ENCODE measurements around the gene CATSPER3. TPM values are rescaled to one million over a fixed set of nuclear protein-coding genes. Genes with fewer than 3 reads are reported as not detected.

The CATSPER3 gene
- total RNA-seq, 1 experiment from 2014 or later: 0.37 TPM

GRCh38 chr5:135045488-135045887, 77.8 kb downstream of the CATSPER3 start:
- no peak for ATAC-seq
- no peak overlapping the region for H3K27ac Mint-ChIP-seq
- H3K9me3 Mint-ChIP-seq: no peaks in the 10 kb centered on the region
- peaks cover 100% of the 10 kb centered on the region for H3K27me3 Mint-ChIP-seq (ENCODE audit: low read depth)
- peaks cover 5% of the 10 kb centered on the region for H3K4me1 Mint-ChIP-seq
- no peak overlapping the region for H3K4me3 Mint-ChIP-seq
- TF ChIP-seq IRF2 (CRISPR knock-in tag; IDR thresholded peaks at IDR 0.05; ENCODE audit: borderline replicate concordance, low read depth) (no peak), ZNF138 (CRISPR knock-in tag; conservative IDR thresholded peaks at IDR 0.05) (no peak), E2F1 (CRISPR knock-in tag; IDR thresholded peaks at IDR 0.05) (no peak), GTF2I (CRISPR knock-in tag; conservative IDR thresholded peaks at IDR 0.05) (no peak), GABPB1 (CRISPR knock-in tag; IDR thresholded peaks at IDR 0.05) (no peak), ESRRA (CRISPR knock-in tag; IDR thresholded peaks at IDR 0.05; ENCODE audit: borderline replicate concordance) (no peak), RORB (CRISPR knock-in tag; IDR thresholded peaks at IDR 0.05) (no peak), JAZF1 (CRISPR knock-in tag; IDR thresholded peaks at IDR 0.05) (no peak), E2F4 (CRISPR knock-in tag; IDR thresholded peaks at IDR 0.05; ENCODE audit: borderline replicate concordance, low read depth) (no peak), NR1H2 (CRISPR knock-in tag; IDR thresholded peaks at IDR 0.05) (no peak), SOX15 (CRISPR knock-in tag; IDR thresholded peaks at IDR 0.05) (no peak), KAT7 (CRISPR knock-in tag; IDR thresholded peaks at IDR 0.05; ENCODE audit: borderline replicate concordance) (no peak), PREB (CRISPR knock-in tag; IDR thresholded peaks at IDR 0.05; ENCODE audit: borderline replicate concordance) (no peak), PRRX2 (CRISPR knock-in tag; IDR thresholded peaks at IDR 0.05) (no peak), ZNF219 (CRISPR knock-in tag; IDR thresholded peaks at IDR 0.05; ENCODE audit: borderline replicate concordance) (no peak), TCF7 (CRISPR knock-in tag; IDR thresholded peaks at IDR 0.05; ENCODE audit: low read depth) (no peak), ATF2 (CRISPR knock-in tag; IDR thresholded peaks at IDR 0.05; ENCODE audit: borderline replicate concordance, low read depth) (no peak), USF2 (CRISPR knock-in tag; IDR thresholded peaks at IDR 0.05) (no peak), ZNF263 (CRISPR knock-in tag; IDR thresholded peaks at IDR 0.05; ENCODE audit: low read depth) (no peak), ZNF512 (CRISPR knock-in tag; IDR thresholded peaks at IDR 0.05; ENCODE audit: borderline replicate concordance) (no peak)
- no peak for DNase-seq (ENCODE audit: low spot score)
- ChIA-PET POLR2A (no interaction called here), CTCF (no interaction called here)
- no peaks in the 10 kb centered on the region for H3K36me3 Mint-ChIP-seq

Data from WTC11 (cell line).